NCI-H146 (cell line): ENCODE measurements around the gene DLEU7.

Experiments used
- DNase-seq: peaks from one replicate; lab custom pipeline; 2025; lab: John Stamatoyannopoulos, UW

Gene DLEU7

GRCh38 chr13:50842990-50843256 is 569 bp downstream of the DLEU7 start:
- DNase-seq: no peak

GRCh38 chr13:50842251-50842989 is 1.1 kb downstream of the DLEU7 start:
- DNase-seq: no peak

- no peak for DNase-seq
These were observed 1.7 kb downstream of the DLEU7 start for GRCh38 chr13:50841786-50842185.

GRCh38 chr13:50840284-50840683 is 3.2 kb downstream of the DLEU7 start:
- no peak for DNase-seq

- no peak for DNase-seq
These were observed 3.7 kb downstream of the DLEU7 start for GRCh38 chr13:50839828-50840227.

GRCh38 chr13:50838701-50839100 is 4.8 kb downstream of the DLEU7 start:
- DNase-seq: no peak

GRCh38 chr13:50838031-50838430 is 5.5 kb downstream of the DLEU7 start:
- no peak for DNase-seq

GRCh38 chr13:50831512-50831911 is 12.0 kb downstream of the DLEU7 start:
- DNase-seq: no peak

GRCh38 chr13:50829896-50830295 is 13.6 kb downstream of the DLEU7 start:
- no peak for DNase-seq

GRCh38 chr13:50829226-50829625 is 14.3 kb downstream of the DLEU7 start:
- DNase-seq: no peak

- DNase-seq: no peak
These were observed 17.5 kb downstream of the DLEU7 start for GRCh38 chr13:50826035-50826434.

GRCh38 chr13:50812242-50812641 is 31.2 kb downstream of the DLEU7 start:
- DNase-seq: no peak

- DNase-seq: no peak
These were observed 32.5 kb downstream of the DLEU7 start for GRCh38 chr13:50810998-50811397.

- DNase-seq: no peak
These were observed 33.0 kb downstream of the DLEU7 start for GRCh38 chr13:50810468-50810867.

GRCh38 chr13:50809133-50810090 is 34.1 kb downstream of the DLEU7 start:
- DNase-seq: peak; percentile 42

GRCh38 chr13:50805805-50806204 is 37.7 kb downstream of the DLEU7 start:
- DNase-seq: no peak

- peak; percentile 79 for DNase-seq
These were observed 42.2 kb downstream of the DLEU7 start for GRCh38 chr13:50801087-50801931.

- DNase-seq: peak; percentile 75
These were observed 43.3 kb downstream of the DLEU7 start for GRCh38 chr13:50800091-50800739.

- no peak for DNase-seq
These were observed 44.6 kb downstream of the DLEU7 start for GRCh38 chr13:50798923-50799322.

- no peak for DNase-seq
These were observed 46.4 kb downstream of the DLEU7 start for GRCh38 chr13:50797091-50797490.

GRCh38 chr13:50796463-50796862 is 47.0 kb downstream of the DLEU7 start:
- DNase-seq: no peak

- no peak for DNase-seq
These were observed 49.3 kb downstream of the DLEU7 start for GRCh38 chr13:50794226-50794625.
